ENCODE data around the gene TFAP2D. TPM values are rescaled to one million over a fixed set of nuclear protein-coding genes. Genes with fewer than 3 reads are reported as not detected.

The TFAP2D gene
- total RNA-seq, 1 experiment from 2014 or later = not detected

- Mint-ChIP-seq H3K27me3 (ENCODE audit: insufficient read depth, unreplicated experiment) (peaks cover 22% of the 10 kb centered on the region), H3K27ac (ENCODE audit: unreplicated experiment) (no peak overlapping the region), H3K9me3 (ENCODE audit: unreplicated experiment) (peaks cover 17% of the 10 kb centered on the region), H3K4me1 (ENCODE audit: low read depth, unreplicated experiment) (no peaks in the 10 kb centered on the region), H3K36me3 (ENCODE audit: insufficient read depth, unreplicated experiment) (no peaks in the 10 kb centered on the region), H3K4me3 (ENCODE audit: unreplicated experiment) (no peak overlapping the region)
- Histone ChIP-seq H3K4me1 (no peaks in the 10 kb centered on the region), H3K27me3 (replicated peaks; ENCODE audit: control insufficient read depth, insufficient read depth, low read length) (no peaks in the 10 kb centered on the region), H3K4me3 (ENCODE audit: low read depth, low read length) (no peak overlapping the region), H3K9me3 (no peaks in the 10 kb centered on the region), H3K36me3 (ENCODE audit: control insufficient read depth, insufficient read depth, low read length) (no peaks in the 10 kb centered on the region)
- BruUV-seq (replicated peaks) = no TSS peak
- ChIA-PET POLR2A (no interaction called here), CTCF (no interaction called here)
- TF ChIP-seq CTCF (IDR thresholded peaks at IDR 0.05; ENCODE audit: insufficient read depth in 1 of 2, low read depth in 1 of 2, low read length in 1 of 2, severe bottlenecking in 1 of 2, unreplicated experiment in 1 of 2) = no peak
- no peak for DNase-seq
- intact Hi-C loops (cut with micrococcal nuclease; ENCODE audit: unreplicated experiment) = no loop called here
These were observed 4.0 kb upstream of the TFAP2D start for GRCh38 chr6:50709366-50709734.

- H3K36me3 ChIP-seq (ENCODE audit: control insufficient read depth, insufficient read depth, low read length) = no peaks in the 10 kb centered on the region
- no peaks in the 10 kb centered on the region for H3K27me3 ChIP-seq (replicated peaks; ENCODE audit: control insufficient read depth, insufficient read depth, low read length)
- Mint-ChIP-seq H3K27me3 (ENCODE audit: insufficient read depth, unreplicated experiment) (peaks cover 28% of the 10 kb centered on the region), H3K27ac (ENCODE audit: unreplicated experiment) (no peak overlapping the region), H3K4me3 (ENCODE audit: unreplicated experiment) (no peak overlapping the region), H3K9me3 (ENCODE audit: unreplicated experiment) (peaks cover 10% of the 10 kb centered on the region), H3K36me3 (ENCODE audit: insufficient read depth, unreplicated experiment) (no peaks in the 10 kb centered on the region), H3K4me1 (ENCODE audit: low read depth, unreplicated experiment) (no peaks in the 10 kb centered on the region)
- BruUV-seq (replicated peaks) = no TSS peak
- TF ChIP-seq CTCF (IDR thresholded peaks at IDR 0.05; ENCODE audit: insufficient read depth in 1 of 2, low read depth in 1 of 2, low read length in 1 of 2, severe bottlenecking in 1 of 2, unreplicated experiment in 1 of 2) = no peak
- H3K9me3 ChIP-seq = no peaks in the 10 kb centered on the region
- H3K4me3 ChIP-seq (ENCODE audit: low read depth, low read length) = no peak overlapping the region
- no peak for DNase-seq
- POLR2A ChIA-PET = no interaction called here
- no peaks in the 10 kb centered on the region for H3K4me1 ChIP-seq
- intact Hi-C loops (cut with micrococcal nuclease; ENCODE audit: unreplicated experiment) = no loop called here
- CTCF ChIA-PET = no interaction called here
These were observed 1.6 kb upstream of the TFAP2D start for GRCh38 chr6:50711686-50712085.

- H3K4me3 Mint-ChIP-seq (ENCODE audit: unreplicated experiment) = no peak overlapping the region
- no peak overlapping the region for H3K27ac Mint-ChIP-seq (ENCODE audit: unreplicated experiment)
- H3K36me3 Mint-ChIP-seq (ENCODE audit: insufficient read depth, unreplicated experiment) = no peaks in the 10 kb centered on the region
- TF ChIP-seq CTCF (IDR thresholded peaks at IDR 0.05; ENCODE audit: insufficient read depth in 1 of 2, low read depth in 1 of 2, low read length in 1 of 2, severe bottlenecking in 1 of 2, unreplicated experiment in 1 of 2) = no peak
- H3K4me3 ChIP-seq (ENCODE audit: low read depth, low read length) = no peak overlapping the region
- no peak for DNase-seq
- H3K4me1 ChIP-seq = no peaks in the 10 kb centered on the region
- H3K27me3 ChIP-seq (replicated peaks; ENCODE audit: control insufficient read depth, insufficient read depth, low read length) = no peaks in the 10 kb centered on the region
- H3K27me3 Mint-ChIP-seq (ENCODE audit: insufficient read depth, unreplicated experiment) = peaks cover 28% of the 10 kb centered on the region
- CTCF ChIA-PET = no interaction called here
- H3K36me3 ChIP-seq (ENCODE audit: control insufficient read depth, insufficient read depth, low read length) = no peaks in the 10 kb centered on the region
- POLR2A ChIA-PET = no interaction called here
- no peaks in the 10 kb centered on the region for H3K9me3 ChIP-seq
- H3K4me1 Mint-ChIP-seq (ENCODE audit: low read depth, unreplicated experiment) = no peaks in the 10 kb centered on the region
- peaks cover 10% of the 10 kb centered on the region for H3K9me3 Mint-ChIP-seq (ENCODE audit: unreplicated experiment)
- intact Hi-C loops (cut with micrococcal nuclease; ENCODE audit: unreplicated experiment) = no loop called here
- no TSS peak for BruUV-seq (replicated peaks)
These were observed 1.0 kb upstream of the TFAP2D start for GRCh38 chr6:50712291-50712690.

Measured in Caco-2 (cell line).